NK-92 treated with Interleukin-12 subunit alpha and Interleukin-12 subunit beta, amount 100 ng/mL, for 24 hours (cell line): ENCODE data around the gene SYCP2L.

Source experiments
- DNase-seq: peaks from one replicate; lab custom pipeline; 2025; lab: John Stamatoyannopoulos, UW

The SYCP2L gene

GRCh38 chr6:11008821-11009220, 122.0 kb downstream of the SYCP2L start:
- DNase-seq = no peak

- no peak for DNase-seq
Observed at GRCh38 chr6:11009353-11009752, 122.5 kb downstream of the SYCP2L start.

DNA sequence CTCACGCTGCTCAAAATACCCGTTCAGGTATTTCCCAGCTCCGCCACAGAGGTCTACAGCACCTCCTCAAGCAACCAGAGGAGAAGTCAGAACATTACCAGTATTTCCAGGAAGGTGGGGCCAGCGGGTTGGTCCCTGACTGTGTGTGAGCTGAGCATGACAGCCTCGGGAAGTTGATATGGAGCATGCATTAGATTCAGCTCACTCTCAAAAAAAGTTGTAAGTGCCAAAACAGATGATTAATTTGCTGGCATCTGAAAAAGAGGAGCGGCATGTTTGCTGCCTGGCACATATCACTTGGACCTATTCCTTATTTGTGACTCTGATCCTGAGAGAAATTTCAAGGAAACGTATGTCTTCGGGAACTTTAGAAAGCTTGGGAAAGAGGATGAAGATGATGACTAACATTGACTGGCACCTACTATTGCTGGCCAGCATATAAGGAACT, 125.0 kb downstream of the SYCP2L start:
- DNase-seq = no peak

DNA sequence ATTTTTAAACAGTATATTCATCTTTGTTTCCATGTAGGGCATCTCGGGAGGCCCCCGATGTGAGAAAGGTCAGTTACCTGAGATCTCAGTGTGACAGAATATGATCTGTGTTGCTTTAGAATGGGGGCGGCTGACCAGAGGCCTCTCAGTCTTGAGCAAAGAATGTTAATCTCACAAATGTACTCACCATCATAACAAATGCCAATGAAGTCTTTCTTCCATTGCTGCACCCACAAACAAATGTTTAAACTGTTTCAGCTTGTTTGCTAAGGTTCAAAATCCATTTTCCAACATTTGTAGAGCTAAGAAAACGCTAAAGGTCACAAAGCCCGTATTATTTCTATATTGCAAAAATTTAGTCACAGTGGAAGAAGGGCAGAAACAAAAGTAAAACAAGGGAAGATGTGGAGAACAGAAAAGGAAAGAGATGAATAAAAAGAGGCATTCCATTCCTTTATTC, 125.5 kb downstream of the SYCP2L start:
- DNase-seq = no peak

DNA sequence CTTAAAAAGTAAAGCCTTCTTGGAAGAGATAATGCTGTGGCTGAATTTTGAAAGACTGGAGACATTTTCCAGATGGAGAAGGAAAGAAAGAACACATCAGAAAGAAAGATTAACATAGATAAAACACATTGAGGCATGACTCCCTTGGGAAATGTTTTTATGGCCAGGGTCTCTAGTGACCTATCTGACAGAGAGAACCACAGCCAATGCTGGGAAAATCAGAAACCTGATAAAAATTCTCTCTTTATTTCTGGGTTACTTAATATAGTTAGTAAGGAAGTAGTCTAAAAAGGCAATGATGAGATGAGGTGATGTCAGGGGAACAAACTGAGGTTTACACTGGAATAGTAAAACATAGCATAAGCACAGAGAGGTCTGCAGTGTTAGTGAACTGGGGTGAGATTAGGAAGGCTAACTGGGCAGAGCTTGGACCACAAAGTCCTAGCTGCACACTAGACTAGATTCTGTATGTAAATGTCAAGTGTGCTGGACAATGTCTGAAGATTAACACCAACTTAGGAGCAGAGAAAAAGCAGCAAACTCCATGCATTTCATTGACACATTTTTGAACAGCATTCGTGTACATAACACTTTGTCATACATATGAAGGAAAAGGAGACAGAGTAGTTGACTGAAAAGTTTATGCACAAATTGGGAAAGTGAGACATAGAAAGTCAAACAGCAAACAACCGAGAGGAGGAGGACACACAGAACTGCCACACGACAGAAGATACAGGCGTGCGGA, 126.3 kb downstream of the SYCP2L start:
- DNase-seq = no peak

- DNase-seq = no peak
Observed at GRCh38 chr6:11013721-11014070, 126.8 kb downstream of the SYCP2L start.

DNA sequence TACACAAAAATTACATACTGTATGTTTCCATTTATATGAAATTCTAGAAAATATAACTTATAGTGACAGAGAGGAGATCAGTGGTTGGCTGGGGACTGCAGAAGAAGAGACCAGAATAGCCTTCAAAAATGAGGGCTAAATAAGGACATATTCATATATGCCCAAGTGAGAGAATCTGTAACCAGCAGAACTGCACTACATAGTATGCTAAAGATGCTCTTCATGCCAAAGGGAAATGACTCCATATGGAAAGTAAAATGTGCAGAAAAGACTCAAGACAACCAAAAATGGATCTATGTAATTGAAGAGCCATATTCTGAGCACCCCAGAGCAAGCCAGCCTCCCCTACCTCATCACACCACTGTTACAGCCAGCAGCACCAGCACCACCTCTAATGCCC, 128.2 kb downstream of the SYCP2L start:
- DNase-seq = no peak

DNA sequence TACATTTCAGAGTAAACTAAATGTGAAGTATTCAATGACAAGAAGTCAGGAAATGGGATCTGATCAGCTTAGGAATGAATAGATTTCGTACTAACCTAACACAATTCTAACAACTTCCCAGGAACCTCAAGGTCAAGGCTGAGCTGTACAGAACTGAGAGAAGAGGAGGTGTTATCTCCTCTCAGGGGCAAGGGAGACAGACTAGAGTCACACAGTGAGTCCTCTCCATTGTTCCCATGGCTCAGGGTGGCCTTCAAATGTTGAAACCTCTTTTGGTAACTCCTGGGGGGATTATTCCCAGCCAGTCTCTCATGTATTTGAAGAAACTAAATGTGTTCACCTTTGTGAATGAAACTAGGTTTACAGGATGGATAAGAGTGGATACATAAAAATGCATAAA, 129.6 kb downstream of the SYCP2L start:
- no peak for DNase-seq

GRCh38 chr6:11017090-11017489, 130.2 kb downstream of the SYCP2L start:
- no peak for DNase-seq

DNA sequence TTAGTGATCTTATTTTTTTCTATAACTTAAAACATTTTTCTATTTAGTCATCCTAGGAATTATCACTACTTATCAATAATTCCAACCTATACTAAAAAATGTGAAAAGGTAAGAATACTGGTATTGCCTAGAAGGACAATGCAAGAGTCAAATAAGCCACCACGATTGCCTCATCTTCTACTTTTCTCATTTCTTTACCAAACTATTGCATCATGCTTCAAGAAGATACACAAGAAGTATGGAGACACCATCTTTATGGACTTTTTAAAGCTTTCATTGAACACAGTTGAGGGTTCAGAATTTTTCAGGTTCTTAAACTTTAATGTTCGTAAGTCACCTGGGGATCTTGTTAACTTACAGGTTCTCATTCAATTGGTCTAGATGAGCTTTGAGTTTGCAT, 131.4 kb downstream of the SYCP2L start:
- DNase-seq = no peak

- DNase-seq = no peak
Observed at GRCh38 chr6:11021003-11021402, 134.2 kb downstream of the SYCP2L start.

DNA sequence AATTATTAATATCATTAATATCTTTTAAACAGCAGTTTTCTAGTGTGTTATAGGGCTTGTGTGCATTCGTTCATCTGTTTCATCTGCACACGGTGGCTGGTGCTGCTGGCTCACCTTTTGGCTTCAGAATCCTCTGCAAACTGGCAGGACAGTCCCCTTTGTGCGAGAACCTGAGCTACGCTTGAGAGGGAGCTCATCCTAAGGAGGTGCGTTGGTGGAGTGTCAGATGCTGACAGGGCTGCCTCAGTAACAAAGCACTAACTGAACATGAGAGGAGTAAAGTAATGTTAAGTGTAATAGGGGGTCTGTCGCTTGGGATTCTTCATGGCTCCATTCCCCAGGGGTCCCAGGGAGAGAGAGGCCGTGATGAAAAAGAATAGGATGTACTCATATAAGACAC, 134.9 kb downstream of the SYCP2L start:
- no peak for DNase-seq

- DNase-seq = no peak
Observed at GRCh38 chr6:11023032-11023431, 136.2 kb downstream of the SYCP2L start.
